ENCODE measurements around the gene TGFA.

- TF ChIP-seq CTCF (IDR thresholded peaks at IDR 0.05) (no peak), ZFX (IDR thresholded peaks at IDR 0.05; ENCODE audit: borderline replicate concordance) (no peak)
Observed at GRCh38 chr2:70566906-70567305, 13.3 kb upstream of the TGFA start.
